Endothelial cell of umbilical vein (primary cell): Measurements from ENCODE around the gene TXNDC8. TPM values are rescaled to one million over a fixed set of nuclear protein-coding genes. Genes with fewer than 3 reads are reported as not detected.

Source experiments
- BruUV-seq: library from RNA; stranded (reverse); fragments of 400-500 nt; replicated peaks from 2 replicates; lab custom pipeline; 2021; lab: Mats Ljungman, UMichigan
- CTCF ChIA-PET: fragments of 300-600, 350-600 bp; sonication (Branson Sonifier 250); formaldehyde crosslinking; loops from one replicate; lab custom pipeline; 2021; ENCODE audit warnings: antibody characterized with exemption, inconsistent platforms; lab: Charles Lee
- POLR2A ChIA-PET: fragments of 300-600, 350-600 bp; sonication (Branson Sonifier 250); formaldehyde crosslinking; loops from one replicate; lab custom pipeline; 2021; ENCODE audit warnings: antibody characterized with exemption, inconsistent platforms; lab: Charles Lee
- DNase-seq: peaks from one replicate; pipeline ENCODE4 v3.0.0-alpha.2; 2011; ENCODE audit warnings: low read depth, low spot score
- FAIRE-seq: peaks from 2 replicates; lab custom pipeline; 2011; peaks lifted over from hg19 to GRCh38; lab: Jason Lieb, UNC
- H2AFZ ChIP-seq: 2 replicates; pipeline ENCODE4 v1.6.0; 2012; ENCODE audit warnings: low read depth, low read length, control low read depth, inconsistent platforms
- H3K27ac ChIP-seq: 2 replicates; pipeline ENCODE4 v1.5.1; 2011; ENCODE audit warnings: low read depth, mild to moderate bottlenecking, control low read depth, low read length, moderate library complexity; ENCODE audit not compliant: insufficient read depth
- H3K27me3 ChIP-seq, 2 experiments: 2 replicates each; pipeline versions ENCODE4 v1.6.0 to v1.6.1; 2011; ENCODE audit warnings: low read length in 2 of 2, mixed read lengths in 1 of 2; ENCODE audit not compliant: control insufficient read depth in 2 of 2, insufficient read depth in 2 of 2
- H3K36me3 ChIP-seq, 2 experiments: 2 replicates in 1 of 2; 3 replicates in 1 of 2; pipeline ENCODE4 v1.5.1; 2011; ENCODE audit warnings: low read length in 2 of 2, mild to moderate bottlenecking in 1 of 2, moderate library complexity in 1 of 2; ENCODE audit not compliant: control insufficient read depth in 2 of 2, insufficient read depth in 2 of 2; ENCODE audit errors: extremely low read depth in 1 of 2
- H3K4me1 ChIP-seq: 3 replicates; pipeline ENCODE4 v1.5.1; 2011; ENCODE audit warnings: mild to moderate bottlenecking, low read length; ENCODE audit not compliant: control insufficient read depth, insufficient read depth; ENCODE audit errors: extremely low read depth
- H3K4me2 ChIP-seq: 2 replicates; pipeline ENCODE4 v1.6.1; 2011; ENCODE audit warnings: low read length, control low read depth, mixed read lengths; ENCODE audit not compliant: insufficient read depth
- H3K4me3 ChIP-seq, 3 experiments: fragments of 200-600 bp in 1 of 3; sonication (generic), shearing (Covaris generic) in 1 of 3; replicated peaks in 1 of 3; 2 replicates each; pipeline ENCODE4 v1.5.1; 2011 to 2016; ENCODE audit warnings: control low read depth in 3 of 3, low read length in 3 of 3, mild to moderate bottlenecking in 2 of 3, inconsistent platforms in 1 of 3, low read depth in 1 of 3, moderate library complexity in 1 of 3; ENCODE audit not compliant: insufficient read depth in 1 of 3
- H3K79me2 ChIP-seq: 2 replicates; pipeline ENCODE4 v1.6.0; 2012; ENCODE audit warnings: low read length, inconsistent platforms; ENCODE audit not compliant: control insufficient read depth, insufficient read depth
- H3K9ac ChIP-seq: replicated peaks from 2 replicates; pipeline ENCODE3; 2011; ENCODE audit warnings: low read length, control low read depth; ENCODE audit not compliant: insufficient read depth; ENCODE audit errors: extremely low read depth
- H3K9me1 ChIP-seq: replicated peaks from 3 replicates; pipeline ENCODE4 v1.6.0; 2011; ENCODE audit warnings: mild to moderate bottlenecking, low read length; ENCODE audit not compliant: control insufficient read depth, insufficient read depth; ENCODE audit errors: extremely low read depth
- H3K9me3 ChIP-seq: replicated peaks from 2 replicates; pipeline ENCODE4 v1.5.1; 2012; ENCODE audit warnings: low read length, inconsistent platforms; ENCODE audit not compliant: control insufficient read depth, insufficient read depth
- H4K20me1 ChIP-seq: replicated peaks from 2 replicates; pipeline ENCODE3; 2011; ENCODE audit warnings: mild to moderate bottlenecking, low read length; ENCODE audit not compliant: control insufficient read depth, insufficient read depth; ENCODE audit errors: extremely low read depth
- CTCF ChIP-seq, 2 donors: IDR thresholded peaks; 1 replicate in 1 of 2; 2 replicates in 1 of 2; pipeline ENCODE4 v1.5.1; 2011; ENCODE audit warnings: low read length in 2 of 2, mild to moderate bottlenecking in 2 of 2, moderate library complexity in 2 of 2, control low read depth in 1 of 2, inconsistent platforms in 1 of 2, low read depth in 1 of 2; ENCODE audit not compliant: insufficient read depth in 1 of 2; ENCODE audit errors: extremely low read depth in 1 of 2
- EZH2 ChIP-seq: IDR thresholded peaks from 2 replicates; pipeline ENCODE4 v1.6.1; 2012; ENCODE audit warnings: borderline replicate concordance, low read depth, mild to moderate bottlenecking, moderate library complexity, low read length, inconsistent platforms; ENCODE audit not compliant: severe bottlenecking
- FOS ChIP-seq: IDR thresholded peaks from 2 replicates; pipeline ENCODE4 v1.6.1; 2011; ENCODE audit warnings: mild to moderate bottlenecking, low read length, moderate library complexity, borderline replicate concordance; ENCODE audit not compliant: insufficient read depth
- GATA2 ChIP-seq: IDR thresholded peaks from 2 replicates; pipeline ENCODE4 v1.7.0; 2011; ENCODE audit warnings: low read depth, mild to moderate bottlenecking, moderate library complexity, mixed read lengths, low read length; ENCODE audit not compliant: insufficient read length, insufficient read depth
- JUN ChIP-seq: IDR thresholded peaks from 2 replicates; pipeline ENCODE4 v1.6.1; 2011; ENCODE audit warnings: borderline replicate concordance, low read depth; ENCODE audit not compliant: insufficient read length, insufficient read depth
- MAX ChIP-seq: IDR thresholded peaks from 2 replicates; pipeline ENCODE4 v1.6.1; 2011; ENCODE audit not compliant: insufficient read depth, insufficient read length
- MYC ChIP-seq: IDR thresholded peaks from one replicate; pipeline ENCODE4 v1.6.1; 2011; ENCODE audit warnings: mild to moderate bottlenecking, low read depth, low read length
- POLR2A ChIP-seq: IDR thresholded peaks from 2 replicates; pipeline ENCODE4 v1.6.1; 2012; ENCODE audit warnings: low read depth, mild to moderate bottlenecking, control low read depth, low read length
- POLR2AphosphoS5 ChIP-seq: IDR thresholded peaks from 2 replicates; pipeline ENCODE4 v1.6.1; 2012; ENCODE audit warnings: low read depth, mild to moderate bottlenecking, control low read depth, low read length, moderate library complexity; ENCODE audit not compliant: insufficient read depth
- dilution Hi-C: fragments of 300-500 bp; cut with MboI; formaldehyde crosslinking; loops from one replicate; pipeline ENCODE4 v1.15.0; 2019; ENCODE audit warnings: low sequenced_read_pairs; ENCODE audit not compliant: extremely low pct_ligation_motif_present
- intact Hi-C: fragments of 100-400 bp; cut with micrococcal nuclease; formaldehyde crosslinking; loops from one replicate; pipeline ENCODE4 v1.10.0; 2022
- polyA plus RNA-seq, 4 experiments: library from polyadenylated mRNA; depleted of rRNA in 3 of 4; stranded (reverse) in 3 of 4; unstranded in 1 of 4; fragments of >200 nt; gene quantifications; 2 replicates each; pipeline versions ENCODE4 v1.2.1 to v1.2.3, GENCODE V29; 2011 to 2012; ENCODE audit warnings: missing spikeins in 1 of 4
- total RNA-seq: library from RNA; stranded (reverse); gene quantifications from 2 replicates; pipeline ENCODE4 v1.2.3, GENCODE V29; 2021

TXNDC8 gene
- total and polyA plus RNA-seq, 2 donors (not counting 3 experiments of a cell fraction or from before 2014, with no cell fraction given): not detected

- dilution Hi-C loops: no loop called here
- Histone ChIP-seq H3K27me3 (peaks cover 7 to 8% of the 10 kb centered on the region in 2 experiments), H3K4me1 (no peaks in the 10 kb centered on the region), H3K4me2 (no peak overlapping the region), H3K9ac (no peak overlapping the region), H3K9me3 (no peaks in the 10 kb centered on the region), H2AFZ (no peak overlapping the region), H3K36me3 (no peaks in the 10 kb centered on the region), H3K4me3 (no peak overlapping the region), H3K9me1 (no peaks in the 10 kb centered on the region), H4K20me1 (no peaks in the 10 kb centered on the region), H3K27ac (no peak overlapping the region), H3K79me2 (no peaks in the 10 kb centered on the region)
- BruUV-seq: no TSS peak
- POLR2A ChIA-PET: no interaction called here
- CTCF ChIA-PET: interaction anchor here (5.9 kb wide), 1 partner anchor 11 kb away, joined by 29 read pairs; no protein-coding TSS in a partner anchor
- FAIRE-seq (no peak), DNase-seq (no peak)
- TF ChIP-seq CTCF (IDR thresholded peaks at IDR 0.05; ENCODE audit: extremely low read depth in 1 of 2, insufficient read depth in 1 of 2, low read depth in 1 of 2, low read length in 2 of 2): no peak
- no peak for TF ChIP-seq POLR2AphosphoS5
- no peak for TF ChIP-seq MAX
- TF ChIP-seq MYC: no peak
- no peak for TF ChIP-seq POLR2A
- no peak for TF ChIP-seq JUN
- no peak for TF ChIP-seq EZH2
- TF ChIP-seq FOS: no peak
- no peak for TF ChIP-seq GATA2
- intact Hi-C loops: no loop called here
Measured at GRCh38 chr9:110270211-110270995, 67.3 kb downstream of the TXNDC8 start.
